Testis (tissue), 3 donors: ENCODE results near the gene CUL1. TPM values are rescaled to one million over a fixed set of nuclear protein-coding genes. Genes with fewer than 3 reads are reported as not detected.
"Not testable (repeated sequence)": the region's sequence is repeated elsewhere in the genome, so short reads cannot be mapped to it uniquely, and the experiment has no call there.

Source experiments
- DNase-seq: peaks from one replicate; pipeline ENCODE4 v3.0.0-alpha.2; 2019
- H3K27ac ChIP-seq, 2 donors: fragments of 200-600 bp; sonication (generic); one replicate each; pipeline ENCODE4 v1.5.1; 2019
- H3K27me3 ChIP-seq: fragments of 200-600 bp; sonication (generic); one replicate; pipeline ENCODE4 v1.5.1; 2019
- H3K36me3 ChIP-seq: fragments of 200-600 bp; sonication (generic); one replicate; pipeline ENCODE4 v1.5.1; 2017; ENCODE audit warnings: low read depth; ENCODE audit errors: missing control alignments
- H3K4me1 ChIP-seq: fragments of 200-600 bp; sonication (generic); one replicate; pipeline ENCODE4 v1.5.1; 2019
- H3K4me3 ChIP-seq, 2 donors: fragments of 200-600 bp; sonication (generic); one replicate each; pipeline ENCODE4 v1.5.1; 2017 to 2019
- H3K9me3 ChIP-seq: fragments of 200-600 bp; sonication (generic); one replicate; pipeline ENCODE4 v1.5.1; 2017
- POLR2A ChIP-seq: fragments of 450-650 bp; IDR thresholded peaks from one replicate; pipeline ENCODE4 v1.6.1; 2017; ENCODE audit warnings: antibody characterized with exemption, mild to moderate bottlenecking, moderate library complexity
- WGBS, 2 donors: methylation state at CpG; one replicate each; pipeline ENCODE4 v1.1.5; 2018; 5-methylcytosine and 5-hydroxymethylcytosine counted together
- intact Hi-C: fragments of 100-400 bp; cut with DNase I; formaldehyde crosslinking; loops from one replicate; pipeline ENCODE4 v1.15.1; 2023; ENCODE audit warnings: low total_unique reads
- polyA plus RNA-seq: library from polyadenylated mRNA; stranded (reverse); fragments of 350-450 nt; fragmentation: Illumina TruSeq; extraction: RNeasy Lipid Tissue Mini Kit (QIAGEN cat#74804); gene quantifications from one replicate; pipeline ENCODE4 v1.2.3, GENCODE V29; 2014; ENCODE audit warnings: low read depth, low replicate concordance; ENCODE audit not compliant: insufficient read depth
- total RNA-seq, 2 donors: library from RNA; depleted of rRNA; stranded (reverse); fragments of >200 nt; gene quantifications; one replicate each; pipeline ENCODE4 v1.2.3, GENCODE V29; 2016
- TF ChIP-seq, protein P1 (sequence below), 3 experiments: fragments of 450-650 bp in 2 of 3; fragments of 200-600 bp in 1 of 3; sonication (generic) in 1 of 3; IDR thresholded peaks; one replicate each; pipeline ENCODE4 v1.5.1; 2016 to 2019; ENCODE audit warnings: antibody characterized with exemption in 3 of 3, mild to moderate bottlenecking in 2 of 3, moderate library complexity in 1 of 3

CUL1 gene
- total and polyA plus RNA-seq, 3 donors from 2014 or later, result 151 to 206 (median 161) TPM

DNA sequence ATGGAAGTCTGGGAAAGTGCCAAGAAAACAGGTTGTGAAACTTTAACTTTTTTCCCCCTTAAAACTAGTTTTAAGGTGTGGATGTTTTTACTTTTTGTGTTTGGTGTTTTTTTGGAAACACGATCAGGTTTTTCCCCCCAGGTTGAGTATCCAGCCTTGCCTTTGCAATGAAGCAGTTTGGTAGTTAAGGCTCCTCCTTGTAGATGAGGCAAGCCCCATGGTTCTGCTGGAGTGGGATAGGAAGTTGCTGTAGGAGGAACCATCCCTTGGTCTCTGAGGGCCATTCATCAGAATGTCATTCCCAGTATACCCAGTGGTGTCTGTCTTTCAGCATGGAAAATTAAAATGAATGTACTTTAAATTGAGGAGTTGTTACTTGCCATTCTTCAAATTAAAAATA lies 2.7 kb downstream of the CUL1 start:
- no peaks in the 10 kb centered on the region for H3K27me3 ChIP-seq
- TF ChIP-seq POLR2A, result no peak
- TF ChIP-seq, protein P1, sequence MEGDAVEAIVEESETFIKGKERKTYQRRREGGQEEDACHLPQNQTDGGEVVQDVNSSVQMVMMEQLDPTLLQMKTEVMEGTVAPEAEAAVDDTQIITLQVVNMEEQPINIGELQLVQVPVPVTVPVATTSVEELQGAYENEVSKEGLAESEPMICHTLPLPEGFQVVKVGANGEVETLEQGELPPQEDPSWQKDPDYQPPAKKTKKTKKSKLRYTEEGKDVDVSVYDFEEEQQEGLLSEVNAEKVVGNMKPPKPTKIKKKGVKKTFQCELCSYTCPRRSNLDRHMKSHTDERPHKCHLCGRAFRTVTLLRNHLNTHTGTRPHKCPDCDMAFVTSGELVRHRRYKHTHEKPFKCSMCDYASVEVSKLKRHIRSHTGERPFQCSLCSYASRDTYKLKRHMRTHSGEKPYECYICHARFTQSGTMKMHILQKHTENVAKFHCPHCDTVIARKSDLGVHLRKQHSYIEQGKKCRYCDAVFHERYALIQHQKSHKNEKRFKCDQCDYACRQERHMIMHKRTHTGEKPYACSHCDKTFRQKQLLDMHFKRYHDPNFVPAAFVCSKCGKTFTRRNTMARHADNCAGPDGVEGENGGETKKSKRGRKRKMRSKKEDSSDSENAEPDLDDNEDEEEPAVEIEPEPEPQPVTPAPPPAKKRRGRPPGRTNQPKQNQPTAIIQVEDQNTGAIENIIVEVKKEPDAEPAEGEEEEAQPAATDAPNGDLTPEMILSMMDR (IDR thresholded peaks at IDR 0.05), result no peak
- H3K4me1 ChIP-seq, result peaks cover 30% of the 10 kb centered on the region
- no peaks in the 10 kb centered on the region for H3K36me3 ChIP-seq
- H3K27ac ChIP-seq, result peak overlapping the region; percentile 0 to 69
- H3K9me3 ChIP-seq, result no peaks in the 10 kb centered on the region
- 25 to 29% methylated on average over 1 of the region's 1 CpG for WGBS, 2 donors
- no peak for DNase-seq
- peak overlapping the region in 1 of 2 donors; percentile 96 for H3K4me3 ChIP-seq
- intact Hi-C loops, result no loop called here

DNA sequence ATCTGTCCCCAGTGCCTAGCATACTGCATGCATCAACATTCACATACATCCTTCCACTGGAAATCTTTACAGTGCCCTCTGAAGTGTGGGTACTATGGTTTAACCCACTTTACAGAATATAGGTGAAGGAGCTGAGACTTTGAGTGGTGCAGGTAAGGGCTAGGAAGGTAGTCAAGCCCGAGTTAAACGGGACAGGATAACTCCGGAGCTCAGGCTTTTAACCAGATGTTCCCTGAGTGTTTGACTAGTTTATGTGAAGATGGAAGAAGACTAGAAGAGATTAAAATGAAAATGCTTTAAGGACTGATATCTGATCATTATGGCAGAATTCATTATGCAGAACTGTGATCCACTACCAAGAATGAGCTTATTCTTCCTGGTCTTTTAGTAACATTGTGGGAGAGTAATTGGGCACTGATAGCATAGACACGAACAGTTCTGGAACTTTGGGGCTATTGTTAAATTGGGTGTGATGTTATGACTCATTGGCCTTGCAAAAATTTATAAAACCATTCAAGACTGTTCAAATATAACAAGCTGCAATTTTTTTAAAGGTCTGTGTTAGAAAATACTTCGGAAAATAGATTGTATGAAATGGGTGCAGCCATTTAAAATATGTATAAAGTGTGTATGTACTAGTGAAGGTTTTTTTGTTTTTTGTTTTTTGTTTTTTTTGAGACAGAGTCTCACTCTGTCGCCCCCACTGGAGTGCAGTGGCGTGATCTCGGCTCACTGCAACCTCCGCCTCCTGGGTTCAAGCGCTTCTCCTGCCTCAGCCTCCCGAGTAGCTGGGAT lies 4.4 kb downstream of the CUL1 start:
- no peak for TF ChIP-seq POLR2A
- TF ChIP-seq, protein P1 (IDR thresholded peaks at IDR 0.05), result no peak
- WGBS, 2 donors, result 70 to 75% methylated on average over 11 of the region's 11 CpGs
- Histone ChIP-seq H3K4me1 (peaks cover 27% of the 10 kb centered on the region), H3K27ac (peak overlapping the region; percentile 26 to 69), H3K4me3 (no peak overlapping the region), H3K9me3 (no peaks in the 10 kb centered on the region), H3K36me3 (no peaks in the 10 kb centered on the region), H3K27me3 (no peaks in the 10 kb centered on the region)
- DNase-seq, result no peak
- intact Hi-C loops, result no loop called here

DNA sequence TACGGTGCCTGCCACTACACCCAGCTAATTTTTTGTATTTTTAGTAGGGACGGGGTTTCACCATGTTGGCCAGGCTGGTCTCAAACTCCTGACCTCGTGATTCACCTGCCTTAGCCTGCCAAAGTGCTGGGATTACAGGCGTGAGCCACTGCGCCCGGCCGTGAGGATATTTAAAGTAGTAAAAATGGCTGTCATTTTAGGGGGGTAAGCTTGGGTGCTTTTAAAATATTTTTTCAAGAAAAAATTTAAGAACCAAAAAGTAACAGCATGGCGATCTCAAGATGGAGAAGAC lies 4.9 kb downstream of the CUL1 start:
- H3K4me3 ChIP-seq, H3K36me3 ChIP-seq, intact Hi-C loops, H3K9me3 ChIP-seq, H3K27me3 ChIP-seq, DNase-seq: not testable (repeated sequence)
- H3K4me1 ChIP-seq, result peaks cover 31% of the 10 kb centered on the region
- peak overlapping the region; percentile 26 to 69 for H3K27ac ChIP-seq
- 67 to 83% methylated on average over 8 of the region's 8 CpGs for WGBS, 2 donors

DNA sequence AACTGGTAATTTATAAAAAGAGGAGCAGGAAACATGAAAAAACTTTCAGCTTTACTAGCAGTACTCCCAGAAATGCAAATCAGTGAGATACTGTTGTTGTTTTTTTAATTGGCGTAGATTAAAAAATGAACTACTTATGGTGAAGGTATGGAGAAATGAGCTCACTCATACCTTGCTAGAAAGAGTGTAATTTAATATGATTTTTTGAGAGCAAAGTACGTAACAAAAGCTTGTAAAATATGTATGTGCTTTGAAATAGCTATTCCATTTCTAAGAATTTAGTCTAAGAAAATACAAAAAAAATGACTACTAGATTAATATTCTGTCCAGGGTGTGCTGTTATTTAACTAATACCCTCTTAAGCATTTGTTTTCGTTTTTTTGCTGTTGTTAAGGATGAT lies 5.5 kb downstream of the CUL1 start:
- H3K4me3 ChIP-seq, result no peak overlapping the region
- peaks cover 31% of the 10 kb centered on the region for H3K4me1 ChIP-seq
- H3K27ac ChIP-seq, result peak overlapping the region; percentile 26 to 69
- TF ChIP-seq, protein P1 (IDR thresholded peaks at IDR 0.05), result no peak
- no peak for TF ChIP-seq POLR2A
- 60 to 77% methylated on average over 3 of the region's 3 CpGs for WGBS, 2 donors
- no peak for DNase-seq
- no peaks in the 10 kb centered on the region for H3K9me3 ChIP-seq
- intact Hi-C loops, result no loop called here
- no peaks in the 10 kb centered on the region for H3K27me3 ChIP-seq
- no peaks in the 10 kb centered on the region for H3K36me3 ChIP-seq

DNA sequence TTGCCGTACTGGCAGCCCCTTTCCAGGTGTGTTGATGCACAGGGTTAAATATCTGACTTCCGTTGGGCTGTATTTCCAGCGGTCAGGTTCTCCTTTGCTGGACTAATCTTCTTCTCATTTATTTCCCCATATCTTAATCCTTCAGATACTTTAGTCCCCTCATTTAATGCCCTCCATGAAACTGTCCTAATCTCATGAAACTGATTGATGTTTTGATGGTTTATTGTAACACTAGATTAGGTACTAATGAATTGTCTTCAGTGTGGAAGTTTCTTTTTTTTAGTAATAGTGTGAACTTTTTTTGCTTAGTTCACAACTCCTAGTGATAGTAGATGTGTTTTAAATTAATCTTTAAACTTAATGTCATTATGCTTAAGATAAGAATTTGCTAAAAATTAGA lies 6.3 kb downstream of the CUL1 start:
- Histone ChIP-seq H3K36me3 (no peaks in the 10 kb centered on the region), H3K9me3 (no peaks in the 10 kb centered on the region), H3K4me1 (peaks cover 31% of the 10 kb centered on the region), H3K27me3 (no peaks in the 10 kb centered on the region), H3K27ac (no peak overlapping the region), H3K4me3 (no peak overlapping the region)
- 59 to 74% methylated on average over 3 of the region's 3 CpGs for WGBS, 2 donors
- intact Hi-C loops, result no loop called here
- TF ChIP-seq POLR2A, result no peak
- TF ChIP-seq, protein P1 (IDR thresholded peaks at IDR 0.05), result no peak
- DNase-seq, result no peak
